ENCODE data around the gene OTOF. TPM values are rescaled to one million over a fixed set of nuclear protein-coding genes. Genes with fewer than 3 reads are reported as not detected.
A peak's percentile ranks its signal among the peaks of the same experiment; 100 is the strongest.
"Not testable (repeated sequence)": the region's sequence is repeated elsewhere in the genome, so short reads cannot be mapped to it uniquely, and the experiment has no call there.

OTOF gene
- total RNA-seq, 1 donor from 2014 or later = not detected

- DNase-seq = peak; percentile 14
- no peak for ATAC-seq (ENCODE audit: poor library complexity)
- intact Hi-C loops (cut with DNase I) = no loop called here
Observed at GRCh38 chr2:26471766-26472706, 5.9 kb downstream of the OTOF start.

- intact Hi-C loops (cut with DNase I) = no loop called here
- DNase-seq (peak; percentile 6), ATAC-seq (ENCODE audit: poor library complexity) (no peak)
Observed at GRCh38 chr2:26471289-26471688, 6.6 kb downstream of the OTOF start.

DNA sequence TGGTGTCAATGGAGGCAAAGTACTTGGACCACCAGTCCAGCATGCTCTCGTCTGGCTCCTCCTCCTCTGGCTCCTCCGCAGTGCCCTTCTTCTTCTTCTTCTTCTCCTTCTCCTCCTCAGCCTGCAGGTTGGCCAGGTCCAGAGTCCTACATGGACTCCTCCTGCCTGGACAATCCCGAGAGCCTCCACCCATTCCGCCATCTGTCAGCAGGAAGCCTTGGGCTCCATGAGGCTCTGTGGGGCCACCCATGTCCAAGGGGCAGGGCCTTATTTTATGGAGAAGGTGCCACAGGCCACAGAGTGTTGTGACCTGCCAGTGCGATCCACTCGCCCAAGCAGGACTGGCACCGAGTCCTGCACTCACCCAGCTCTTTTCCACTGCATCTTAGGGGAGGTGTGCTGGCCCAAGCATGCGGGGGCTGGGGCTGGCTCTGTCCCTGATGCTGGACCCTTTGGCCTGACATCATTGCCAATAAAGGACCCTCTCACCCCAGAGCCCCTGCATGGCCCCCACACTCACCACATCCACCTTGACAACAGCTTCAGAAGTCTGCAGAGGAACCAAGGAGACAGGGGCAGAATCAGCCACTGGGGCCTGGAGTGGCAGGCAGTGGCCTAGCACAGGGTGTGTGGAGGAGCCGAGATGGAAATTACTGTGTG is 7.2 kb downstream of the OTOF start:
- DNase-seq (peak; percentile 23), ATAC-seq (ENCODE audit: poor library complexity) (no peak)
- intact Hi-C loops (cut with DNase I) = no loop called here

DNA sequence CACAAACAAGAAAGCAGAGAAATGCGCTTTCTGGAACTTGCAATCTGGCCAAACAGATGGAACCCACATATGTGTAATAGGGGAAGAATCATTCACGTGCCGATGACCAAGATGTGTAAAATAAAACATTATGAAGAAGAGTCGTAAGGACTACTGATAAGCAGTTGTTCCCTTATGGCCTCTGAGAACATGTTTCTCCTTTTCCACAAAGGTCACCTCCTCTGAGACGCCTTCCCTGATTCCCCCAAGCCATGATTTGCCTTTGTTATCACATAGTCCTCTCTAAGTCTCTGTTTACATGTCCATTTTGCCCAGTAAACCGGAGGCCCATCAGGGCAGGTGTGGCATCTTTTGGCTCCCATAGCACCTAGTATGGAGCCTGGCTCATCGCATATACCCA is 8.0 kb downstream of the OTOF start:
- intact Hi-C loops (cut with DNase I) = no loop called here
- ATAC-seq (ENCODE audit: poor library complexity) = no peak

DNA sequence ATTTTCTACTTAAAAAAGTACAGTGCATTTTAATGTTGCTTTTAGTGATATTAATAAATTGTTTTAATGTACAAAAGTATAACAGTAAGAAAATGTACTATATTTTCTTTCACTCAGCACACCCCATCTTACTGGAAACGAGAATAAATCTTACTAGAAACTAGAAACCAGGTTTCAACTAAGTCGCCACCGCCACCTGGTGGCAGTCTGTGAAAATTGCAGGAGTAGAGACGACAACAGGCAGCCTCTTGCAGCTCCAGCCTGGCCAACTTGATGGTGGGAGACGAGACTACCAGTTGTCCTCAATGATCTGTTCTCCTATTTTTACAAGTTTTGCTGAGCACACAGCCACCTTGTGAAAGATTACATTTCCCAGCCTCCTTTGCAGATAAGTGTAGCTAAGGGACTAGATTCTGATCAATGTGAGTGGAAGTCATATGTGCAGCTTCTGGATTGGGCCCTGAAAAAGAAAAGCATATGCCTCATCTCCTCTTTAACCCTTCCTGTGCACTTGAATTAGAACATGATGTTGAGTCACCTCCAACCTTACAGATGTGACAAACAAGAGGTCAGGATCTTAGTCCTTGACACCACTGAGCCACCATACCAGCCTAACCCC is 8.7 kb downstream of the OTOF start:
- ATAC-seq (ENCODE audit: poor library complexity) (no peak), DNase-seq (peak; percentile 61)
- intact Hi-C loops (cut with DNase I) = no loop called here

More for the DNA sequence above, 8.0 kb downstream of the OTOF start:
- peak; percentile 12 for DNase-seq

DNA sequence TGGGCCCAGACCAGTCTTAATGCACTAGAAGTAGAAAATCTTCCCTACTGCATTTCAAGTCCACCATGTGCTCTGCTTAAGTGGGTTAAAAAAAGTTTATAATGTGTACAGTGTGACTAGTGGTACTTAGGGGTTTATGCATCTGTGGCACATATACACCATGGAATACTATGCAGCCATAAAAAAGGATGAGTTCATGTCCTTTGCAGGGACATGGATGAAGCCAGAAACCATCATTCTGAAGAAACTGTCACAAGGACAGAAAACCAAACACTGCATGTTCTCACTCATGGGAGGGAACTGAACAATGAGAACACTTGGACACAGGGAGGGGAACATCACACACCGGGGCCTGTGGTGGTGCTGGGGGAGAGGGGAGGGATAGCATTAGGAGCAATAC is 9.4 kb downstream of the OTOF start:
- intact Hi-C loops (cut with DNase I); DNase-seq; ATAC-seq (ENCODE audit: poor library complexity): not testable (repeated sequence)

DNA sequence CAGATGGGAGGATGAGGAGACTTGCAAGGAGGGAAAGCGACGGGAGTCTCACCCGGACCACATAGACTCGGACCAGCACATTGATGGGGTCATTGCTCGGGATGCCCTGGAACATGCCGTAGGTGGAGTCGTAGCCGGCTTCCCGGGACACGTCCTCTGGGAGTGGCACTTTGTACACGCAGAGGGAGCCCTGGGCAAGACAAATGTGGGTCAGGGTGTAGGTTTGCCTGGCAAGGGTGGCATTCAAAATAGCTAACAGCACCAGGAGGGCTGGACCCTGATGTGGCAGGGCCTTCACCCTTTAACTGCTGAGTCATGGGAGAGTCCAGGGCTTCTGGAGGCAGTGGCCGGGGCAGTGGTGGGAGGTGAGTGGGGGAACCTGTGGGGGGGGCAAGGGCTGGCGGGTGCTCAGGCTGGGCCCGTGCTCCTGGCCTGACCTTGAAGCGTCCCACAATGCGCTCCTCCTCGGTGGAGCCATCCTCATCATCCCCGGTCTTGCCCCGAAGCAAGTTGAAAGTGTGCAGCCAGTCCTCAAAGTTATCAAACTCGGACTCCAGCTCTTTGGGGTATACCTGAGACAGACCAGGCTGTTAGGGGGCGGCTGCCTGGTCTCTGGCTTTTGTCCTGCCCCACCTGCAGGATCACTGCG is 11.1 kb downstream of the OTOF start:
- ATAC-seq (ENCODE audit: poor library complexity) (no peak), DNase-seq (no peak)
- intact Hi-C loops (cut with DNase I) = no loop called here

DNA sequence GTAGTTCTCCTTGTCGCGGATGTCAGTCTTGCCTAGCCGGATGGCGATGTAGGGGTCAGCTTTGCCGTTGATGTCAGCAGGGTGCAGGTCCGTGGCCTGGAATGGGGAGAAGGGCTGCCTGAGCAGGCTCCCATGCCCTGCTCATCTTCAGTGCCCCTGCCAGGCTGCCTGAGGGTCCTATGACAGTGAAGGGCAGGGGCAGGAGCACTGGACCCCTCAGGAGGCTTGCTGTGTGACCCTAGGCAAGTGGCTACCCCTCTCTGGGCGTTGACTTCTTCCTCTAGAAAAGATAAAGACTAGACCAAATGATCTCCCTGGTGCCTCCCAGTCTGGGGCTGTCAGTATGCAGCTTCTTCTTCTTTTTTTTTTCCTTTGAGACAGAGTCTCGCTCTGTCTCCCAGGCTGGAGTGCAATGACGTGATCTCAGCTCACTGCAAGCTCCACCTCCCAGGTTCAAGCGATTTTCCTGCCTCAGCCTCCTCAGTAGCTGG is 11.9 kb downstream of the OTOF start:
- DNase-seq = no peak
- intact Hi-C loops (cut with DNase I) = no loop called here

GRCh38 chr2:26465266-26465925 is 12.5 kb downstream of the OTOF start:
- ATAC-seq (ENCODE audit: poor library complexity) = no peak
- intact Hi-C loops (cut with DNase I) = no loop called here
- DNase-seq = no peak

More for the DNA sequence above, 11.9 kb downstream of the OTOF start:
- ATAC-seq (ENCODE audit: poor library complexity) = no peak

GRCh38 chr2:26464390-26465265 is 13.3 kb downstream of the OTOF start:
- intact Hi-C loops (cut with DNase I) = no loop called here
- ATAC-seq (ENCODE audit: poor library complexity) (no peak), DNase-seq (no peak)

DNA sequence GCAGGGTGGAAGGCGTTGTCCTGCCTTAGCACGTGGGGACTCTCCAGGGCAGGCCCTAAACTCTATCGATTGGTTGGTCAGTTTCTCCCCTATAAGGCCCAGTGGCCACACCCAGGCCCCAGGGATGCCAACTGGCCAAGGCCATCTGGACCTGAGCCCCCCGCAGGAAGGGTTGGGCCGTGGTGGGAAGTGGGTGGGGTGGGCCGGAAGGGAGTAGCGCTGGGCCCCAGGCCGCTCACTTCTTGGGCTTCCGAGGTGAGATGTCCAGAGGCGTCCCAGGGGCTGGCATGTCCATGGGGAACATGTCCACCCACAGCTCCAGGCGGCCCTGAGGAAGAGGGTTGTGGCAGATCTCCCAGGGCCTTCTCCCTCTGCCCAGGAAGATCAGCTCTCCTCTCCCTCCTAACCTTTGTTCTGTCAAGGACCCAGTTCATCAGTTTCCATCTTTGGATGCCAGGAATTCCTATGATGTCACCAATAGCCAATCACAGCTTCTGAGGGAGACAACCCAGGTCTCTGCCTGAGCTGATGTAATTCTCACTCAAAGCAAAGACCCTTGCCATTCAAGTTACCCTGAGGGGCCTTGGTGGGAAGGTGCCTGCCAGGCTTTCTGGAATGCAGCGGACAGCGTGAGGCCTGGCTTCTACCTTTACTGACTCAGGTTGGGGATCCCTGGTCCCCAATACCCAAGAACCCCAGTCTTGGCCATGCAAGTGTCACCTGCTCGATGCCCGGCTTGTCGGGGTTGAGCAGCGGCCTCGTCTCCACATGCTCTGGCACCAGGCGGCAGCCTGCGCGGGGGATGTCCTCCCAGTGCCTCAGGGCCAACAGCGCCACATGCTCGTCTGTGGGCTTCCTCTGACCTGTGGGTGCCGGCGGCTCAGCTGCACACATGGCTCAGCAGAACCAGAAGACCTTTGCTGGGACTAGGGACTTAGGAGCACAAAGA is 14.4 kb downstream of the OTOF start:
- no peak for ATAC-seq (ENCODE audit: poor library complexity)
- DNase-seq = peak; percentile 40
- intact Hi-C loops (cut with DNase I) = no loop called here

- ATAC-seq (ENCODE audit: poor library complexity) = peak; percentile 77
- intact Hi-C loops (cut with DNase I) = no loop called here
Observed at GRCh38 chr2:26462511-26463243, 15.2 kb downstream of the OTOF start.

DNA sequence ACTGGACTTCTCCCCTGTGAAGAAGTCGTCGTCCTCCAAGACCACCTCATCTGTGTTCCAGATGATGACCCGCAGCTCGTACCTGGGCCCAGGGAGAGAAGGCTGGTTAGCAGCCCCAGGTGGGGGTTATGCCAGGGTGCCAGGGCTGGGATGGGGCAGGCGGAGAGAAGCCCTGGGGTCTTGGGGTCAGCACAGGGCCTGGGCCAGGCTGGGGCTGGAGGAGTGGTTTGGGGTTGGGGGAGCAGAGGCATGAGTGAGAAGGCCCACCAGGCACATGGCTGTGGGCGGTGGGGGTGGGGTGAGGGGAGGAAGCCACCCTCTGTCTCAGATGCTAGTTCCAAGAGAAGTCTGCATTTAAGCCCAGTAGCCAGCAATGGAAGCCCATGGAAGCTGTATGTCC is 15.8 kb downstream of the OTOF start:
- DNase-seq (no peak), ATAC-seq (ENCODE audit: poor library complexity) (no peak)
- intact Hi-C loops (cut with DNase I) = no loop called here

More at GRCh38 chr2:26462511-26463243, 15.2 kb downstream of the OTOF start:
- peak; percentile 59 for DNase-seq

GRCh38 chr2:26461601-26462023 is 16.3 kb downstream of the OTOF start:
- ATAC-seq (ENCODE audit: poor library complexity) (no peak), DNase-seq (peak; percentile 35)
- intact Hi-C loops (cut with DNase I) = no loop called here

DNA sequence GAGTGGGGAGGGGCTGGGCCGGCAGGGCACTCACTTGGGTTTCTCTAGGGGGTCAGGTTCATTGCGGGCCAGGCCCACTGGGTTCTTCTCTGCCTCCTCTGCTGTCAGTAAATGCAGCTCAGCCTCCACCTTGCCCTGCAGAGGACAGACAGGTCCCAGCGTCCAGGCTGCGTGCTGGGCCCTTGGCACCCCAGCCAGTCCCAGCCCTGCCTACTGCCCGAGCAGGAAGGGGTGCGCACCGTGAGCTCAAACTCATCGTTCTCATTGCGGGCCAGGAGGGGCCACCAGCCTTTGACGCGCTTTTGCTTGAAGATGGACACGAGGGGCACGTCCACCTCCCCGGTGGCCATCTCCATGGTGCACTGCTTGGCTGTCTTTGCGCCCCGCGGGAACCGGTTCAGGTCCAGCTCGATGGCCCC is 17.3 kb downstream of the OTOF start:
- DNase-seq (no peak), ATAC-seq (ENCODE audit: poor library complexity) (no peak)
- intact Hi-C loops (cut with DNase I) = no loop called here
